CD4-positive, alpha-beta T cell treated with Interleukin-2 at 100 ng/mL for 4 hours (primary cell): ENCODE measurements around the gene COG4.

Experiments
- DNase-seq: peaks from one replicate; pipeline ENCODE4 v3.0.0-alpha.2; 2020; ENCODE audit warnings: low spot score

The COG4 gene

GRCh38 chr16:70526403-70526802 lies 3.0 kb upstream of the COG4 start:
- DNase-seq, result no peak

- peak; percentile 23 for DNase-seq
Observed at GRCh38 chr16:70524399-70524825, 1.1 kb upstream of the COG4 start.

GRCh38 chr16:70523743-70524398 lies 517 bp upstream of the COG4 start, which contains the start of gene SF3B3:
Gene SF3B3 (plus strand): TSS chr16:70523816. CDS start chr16:70526657, 2,841 bp downstream.
- DNase-seq, result no peak

- peak; percentile 11 for DNase-seq
Observed at GRCh38 chr16:70522216-70523075, 908 bp downstream of the COG4 start.

- DNase-seq, result peak; percentile 67
Observed at GRCh38 chr16:70520612-70521297, 2.6 kb downstream of the COG4 start.

- DNase-seq, result no peak
Observed at GRCh38 chr16:70512456-70512855, 10.9 kb downstream of the COG4 start.

- no peak for DNase-seq
Observed at GRCh38 chr16:70511833-70512232, 11.5 kb downstream of the COG4 start.

GRCh38 chr16:70510216-70510615 lies 13.1 kb downstream of the COG4 start:
- DNase-seq, result no peak

- peak; percentile 49 for DNase-seq
Observed at GRCh38 chr16:70508752-70509151, 14.6 kb downstream of the COG4 start.

- no peak for DNase-seq
Observed at GRCh38 chr16:70496513-70496912, 26.8 kb downstream of the COG4 start.

GRCh38 chr16:70495425-70496182 lies 27.8 kb downstream of the COG4 start:
- DNase-seq, result no peak

GRCh38 chr16:70494777-70495176 lies 28.6 kb downstream of the COG4 start:
- DNase-seq, result no peak

- DNase-seq, result no peak
Observed at GRCh38 chr16:70494202-70494770, 29.1 kb downstream of the COG4 start.

- DNase-seq, result no peak
Observed at GRCh38 chr16:70493802-70494201, 29.6 kb downstream of the COG4 start.

- no peak for DNase-seq
Observed at GRCh38 chr16:70490261-70490660, 33.1 kb downstream of the COG4 start.

- no peak for DNase-seq
Observed at GRCh38 chr16:70484867-70485266, 38.5 kb downstream of the COG4 start.

GRCh38 chr16:70483426-70483825 lies 39.9 kb downstream of the COG4 start:
- no peak for DNase-seq

GRCh38 chr16:70482624-70483023 lies 40.7 kb downstream of the COG4 start:
- DNase-seq, result no peak

- DNase-seq, result no peak
Observed at GRCh38 chr16:70481929-70482536, 41.3 kb downstream of the COG4 start.

- DNase-seq, result no peak
Observed at GRCh38 chr16:70480127-70481105, 42.9 kb downstream of the COG4 start.
